Caco-2 (cell line): Measurements from ENCODE around the gene ST8SIA5. TPM values are rescaled to one million over a fixed set of nuclear protein-coding genes. Genes with fewer than 3 reads are reported as not detected.

Source experiments
- BruUV-seq: library from RNA; stranded (reverse); fragments of 400-500 nt; replicated peaks from 2 replicates; lab custom pipeline; 2021; lab: Mats Ljungman, UMichigan
- CTCF ChIA-PET: fragments of 300-600 bp; sonication (Branson Sonifier 250); formaldehyde crosslinking; loops from one replicate; lab custom pipeline; 2022; ENCODE audit warnings: antibody characterized with exemption; lab: Charles Lee
- POLR2A ChIA-PET: fragments of 300-600 bp; sonication (Branson Sonifier 250); formaldehyde crosslinking; loops from one replicate; lab custom pipeline; 2022; ENCODE audit warnings: antibody characterized with exemption; lab: Charles Lee
- DNase-seq, 2 experiments: peaks; one replicate each; pipeline versions ENCODE4 v3.0.0 to v3.0.0-alpha.2; 2020 to 2022
- H3K27me3 ChIP-seq: replicated peaks from 2 replicates; pipeline ENCODE4 v1.6.0; 2011; ENCODE audit warnings: low read length; ENCODE audit not compliant: control insufficient read depth, insufficient read depth
- H3K36me3 ChIP-seq: 2 replicates; pipeline ENCODE4 v1.5.1; 2011; ENCODE audit warnings: low read length; ENCODE audit not compliant: control insufficient read depth, insufficient read depth
- H3K4me1 ChIP-seq: fragments of 250-450 bp; sonication (Bioruptor Pico); 2 replicates; pipeline ENCODE4 v1.5.1; 2020; ENCODE audit warnings: mild to moderate bottlenecking
- H3K4me3 ChIP-seq: 2 replicates; pipeline ENCODE4 v1.5.1; 2011; ENCODE audit warnings: low read depth, mild to moderate bottlenecking, control low read depth, low read length
- H3K9me3 ChIP-seq: fragments of 250-450 bp; sonication (Bioruptor Pico); 2 replicates; pipeline ENCODE4 v1.5.1; 2020; ENCODE audit warnings: mild to moderate bottlenecking, moderate library complexity
- H3K27ac Mint-ChIP-seq: one replicate; pipeline ENCODE4 v1.8.0; 2022; ENCODE audit warnings: mixed read lengths; ENCODE audit not compliant: unreplicated experiment
- H3K27me3 Mint-ChIP-seq: one replicate; pipeline ENCODE4 v1.8.0; 2022; ENCODE audit warnings: mixed read lengths; ENCODE audit not compliant: insufficient read depth, unreplicated experiment
- H3K36me3 Mint-ChIP-seq: one replicate; pipeline ENCODE4 v1.8.0; 2022; ENCODE audit warnings: mild to moderate bottlenecking, mixed read lengths; ENCODE audit not compliant: insufficient read depth, unreplicated experiment
- H3K4me1 Mint-ChIP-seq: one replicate; pipeline ENCODE4 v1.8.0; 2022; ENCODE audit warnings: low read depth, mixed read lengths; ENCODE audit not compliant: unreplicated experiment
- H3K4me3 Mint-ChIP-seq: one replicate; pipeline ENCODE4 v1.8.0; 2022; ENCODE audit warnings: mild to moderate bottlenecking, moderate library complexity, mixed read lengths; ENCODE audit not compliant: unreplicated experiment
- H3K9me3 Mint-ChIP-seq: one replicate; pipeline ENCODE4 v1.8.0; 2022; ENCODE audit warnings: mixed read lengths; ENCODE audit not compliant: unreplicated experiment
- CTCF ChIP-seq, 2 experiments: fragments of 200-600 bp in 1 of 2; IDR thresholded peaks; 1 replicate in 1 of 2; 2 replicates in 1 of 2; pipeline versions ENCODE4 v1.5.1 to v1.8.0; 2011 to 2022; ENCODE audit warnings: antibody characterized with exemption in 1 of 2, control low read depth in 1 of 2, inconsistent platforms in 1 of 2, low read depth in 1 of 2, low read length in 1 of 2, mild to moderate bottlenecking in 1 of 2, moderate library complexity in 1 of 2; ENCODE audit not compliant: insufficient read depth in 1 of 2, severe bottlenecking in 1 of 2, unreplicated experiment in 1 of 2
- intact Hi-C: fragments of 100-400 bp; cut with micrococcal nuclease; formaldehyde crosslinking; loops from one replicate; pipeline ENCODE4 v1.10.0; 2022; ENCODE audit not compliant: unreplicated experiment
- total RNA-seq: library from RNA; stranded (reverse); gene quantifications from 2 replicates; pipeline ENCODE4 v1.2.3, GENCODE V29; 2022

The ST8SIA5 gene
- total RNA-seq, 1 experiment from 2014 or later = not detected

- Mint-ChIP-seq H3K4me3 (no peak overlapping the region), H3K36me3 (no peaks in the 10 kb centered on the region), H3K27ac (no peak overlapping the region), H3K27me3 (peaks cover 5% of the 10 kb centered on the region), H3K9me3 (no peaks in the 10 kb centered on the region), H3K4me1 (no peaks in the 10 kb centered on the region)
- Histone ChIP-seq H3K36me3 (no peaks in the 10 kb centered on the region), H3K27me3 (no peaks in the 10 kb centered on the region), H3K4me1 (no peaks in the 10 kb centered on the region), H3K9me3 (no peaks in the 10 kb centered on the region), H3K4me3 (no peak overlapping the region)
- TF ChIP-seq CTCF (IDR thresholded peaks at IDR 0.05; ENCODE audit: insufficient read depth in 1 of 2, low read depth in 1 of 2, low read length in 1 of 2, severe bottlenecking in 1 of 2, unreplicated experiment in 1 of 2) = no peak
- ChIA-PET CTCF (interaction anchor here (0.8 to 1.3 kb wide), 2 partner anchors 36 to 341 kb away, joined by 4 to 5 read pairs; no protein-coding TSS in a partner anchor), POLR2A (no interaction called here)
- DNase-seq = no peak
- BruUV-seq = no TSS peak
- intact Hi-C loops = no loop called here
Observed at GRCh38 chr18:46622451-46622850, 134.4 kb downstream of the ST8SIA5 start.

- DNase-seq = no peak
- peaks cover 5% of the 10 kb centered on the region for H3K27me3 Mint-ChIP-seq
Observed at GRCh38 chr18:46621871-46622270, 135.0 kb downstream of the ST8SIA5 start.

GRCh38 chr18:46621111-46621766, 135.6 kb downstream of the ST8SIA5 start:
- Mint-ChIP-seq H3K4me1 (no peaks in the 10 kb centered on the region), H3K36me3 (no peaks in the 10 kb centered on the region), H3K27ac (no peak overlapping the region), H3K27me3 (peaks cover 5% of the 10 kb centered on the region), H3K9me3 (no peaks in the 10 kb centered on the region), H3K4me3 (no peak overlapping the region)
- ChIA-PET CTCF (no interaction called here), POLR2A (no interaction called here)
- no peaks in the 10 kb centered on the region for H3K9me3 ChIP-seq
- H3K4me1 ChIP-seq = no peaks in the 10 kb centered on the region
- no TSS peak for BruUV-seq
- no peak overlapping the region for H3K4me3 ChIP-seq
- no peak for TF ChIP-seq CTCF (IDR thresholded peaks at IDR 0.05; ENCODE audit: insufficient read depth in 1 of 2, low read depth in 1 of 2, low read length in 1 of 2, severe bottlenecking in 1 of 2, unreplicated experiment in 1 of 2)
- no peak for DNase-seq
- no peaks in the 10 kb centered on the region for H3K36me3 ChIP-seq
- no peaks in the 10 kb centered on the region for H3K27me3 ChIP-seq
- intact Hi-C loops = no loop called here

More at GRCh38 chr18:46621871-46622270, 135.0 kb downstream of the ST8SIA5 start:
- Histone ChIP-seq H3K36me3 (no peaks in the 10 kb centered on the region), H3K27me3 (no peaks in the 10 kb centered on the region), H3K9me3 (no peaks in the 10 kb centered on the region), H3K4me3 (no peak overlapping the region), H3K4me1 (no peaks in the 10 kb centered on the region)
- no peak for TF ChIP-seq CTCF (IDR thresholded peaks at IDR 0.05; ENCODE audit: insufficient read depth in 1 of 2, low read depth in 1 of 2, low read length in 1 of 2, severe bottlenecking in 1 of 2, unreplicated experiment in 1 of 2)
- Mint-ChIP-seq H3K36me3 (no peaks in the 10 kb centered on the region), H3K9me3 (no peaks in the 10 kb centered on the region), H3K4me1 (no peaks in the 10 kb centered on the region), H3K4me3 (no peak overlapping the region), H3K27ac (no peak overlapping the region)
- intact Hi-C loops = no loop called here
- ChIA-PET POLR2A (no interaction called here), CTCF (interaction anchor here (1.3 kb wide), 1 partner anchor 36 kb away, joined by 4 read pairs; no protein-coding TSS in a partner anchor)
- BruUV-seq = no TSS peak
